ENCODE results near the gene MASP1.
"Not testable (repeated sequence)": the region's sequence is repeated elsewhere in the genome, so short reads cannot be mapped to it uniquely, and the experiment has no call there.

MASP1 gene

DNA sequence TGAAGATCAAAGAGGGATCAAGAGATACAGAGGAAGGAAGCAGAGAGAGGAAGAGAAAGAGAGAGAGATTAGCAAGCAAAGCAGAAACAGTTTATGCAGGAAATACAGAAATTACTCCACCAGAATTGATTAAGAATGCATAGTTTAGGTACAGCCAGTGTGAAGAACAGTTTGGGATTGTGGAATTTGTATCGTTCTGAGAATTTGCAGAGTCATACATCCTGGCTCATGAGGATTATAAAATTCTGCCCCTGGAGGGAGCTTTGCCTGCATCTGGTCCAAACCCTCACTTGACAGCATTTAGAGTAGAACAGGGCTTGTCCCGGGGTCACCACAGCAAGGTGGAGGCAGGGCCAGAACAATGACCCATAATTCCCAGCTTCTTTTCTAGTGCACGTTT lies 44.1 kb downstream of the MASP1 start:
- H3K4me1 Mint-ChIP-seq (ENCODE audit: low read depth), result peaks cover 8% of the 10 kb centered on the region
- DNase-seq (ENCODE audit: low spot score), result no peak
- no peaks in the 10 kb centered on the region for H3K9me3 Mint-ChIP-seq
- peaks cover 36% of the 10 kb centered on the region for H3K27me3 Mint-ChIP-seq (ENCODE audit: low read depth)
- H3K27ac Mint-ChIP-seq, result no peak overlapping the region
- no peaks in the 10 kb centered on the region for H3K36me3 Mint-ChIP-seq (ENCODE audit: low read depth)
- H3K4me3 Mint-ChIP-seq, result peak overlapping the region; percentile 35

DNA sequence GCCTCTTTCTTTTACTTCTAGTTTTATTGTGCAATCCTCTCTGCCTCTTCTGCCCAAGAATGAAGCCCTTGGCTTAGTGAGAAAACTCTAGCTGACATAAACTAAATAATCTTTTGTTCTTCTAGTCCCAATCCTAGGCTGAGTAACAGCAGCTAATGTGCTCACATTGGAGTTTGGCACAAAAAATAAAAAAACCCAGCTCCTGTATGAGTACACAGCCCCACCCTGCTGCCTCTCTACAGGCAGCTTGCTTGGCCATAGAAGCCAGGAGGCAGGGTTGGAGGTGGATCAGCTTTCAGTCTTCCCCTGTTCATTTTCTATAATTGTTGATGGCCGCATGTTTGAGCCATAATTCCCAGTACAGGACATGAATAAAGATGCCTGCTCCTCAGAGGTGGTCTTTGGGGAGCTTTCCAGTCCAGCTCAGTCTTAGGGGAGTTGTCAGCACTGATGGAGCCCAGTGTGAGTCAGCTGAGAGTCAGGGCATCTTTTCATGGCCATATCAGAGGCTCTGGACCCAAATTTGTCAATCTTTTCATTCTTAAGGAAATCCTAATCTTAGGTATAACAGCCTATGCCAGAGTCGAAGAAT lies 47.5 kb downstream of the MASP1 start:
- Mint-ChIP-seq H3K36me3 (ENCODE audit: low read depth) (no peaks in the 10 kb centered on the region), H3K27ac (no peak overlapping the region), H3K4me3 (no peak overlapping the region), H3K27me3 (ENCODE audit: low read depth) (peaks cover 36% of the 10 kb centered on the region), H3K4me1 (ENCODE audit: low read depth) (peaks cover 8% of the 10 kb centered on the region), H3K9me3 (no peaks in the 10 kb centered on the region)
- DNase-seq (ENCODE audit: low spot score), result no peak

DNA sequence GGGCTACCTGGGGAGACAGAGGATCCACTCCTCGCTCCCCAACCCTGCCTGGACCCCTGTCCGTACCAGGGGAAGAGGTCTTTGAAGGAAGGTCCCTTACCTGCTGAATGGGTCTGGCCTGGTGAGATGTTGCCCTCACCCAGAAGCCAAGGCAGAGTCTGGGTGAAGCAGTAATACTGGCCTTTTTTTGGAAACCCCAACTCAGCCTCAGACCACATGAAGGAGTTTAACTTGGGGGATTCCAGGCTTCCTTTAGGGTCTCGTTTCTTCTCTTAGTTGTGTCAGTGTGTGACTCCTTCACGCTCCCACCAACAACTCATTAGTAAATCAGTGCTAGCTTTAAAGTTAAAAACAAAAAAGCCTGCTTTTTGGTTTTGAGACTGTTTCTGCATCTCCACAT lies 48.6 kb downstream of the MASP1 start:
- H3K4me3 Mint-ChIP-seq, result no peak overlapping the region
- no peak for DNase-seq (ENCODE audit: low spot score)
- no peak overlapping the region for H3K27ac Mint-ChIP-seq
- H3K9me3 Mint-ChIP-seq, result no peaks in the 10 kb centered on the region
- H3K36me3 Mint-ChIP-seq (ENCODE audit: low read depth), result no peaks in the 10 kb centered on the region
- peaks cover 8% of the 10 kb centered on the region for H3K4me1 Mint-ChIP-seq (ENCODE audit: low read depth)
- peaks cover 32% of the 10 kb centered on the region for H3K27me3 Mint-ChIP-seq (ENCODE audit: low read depth)

DNA sequence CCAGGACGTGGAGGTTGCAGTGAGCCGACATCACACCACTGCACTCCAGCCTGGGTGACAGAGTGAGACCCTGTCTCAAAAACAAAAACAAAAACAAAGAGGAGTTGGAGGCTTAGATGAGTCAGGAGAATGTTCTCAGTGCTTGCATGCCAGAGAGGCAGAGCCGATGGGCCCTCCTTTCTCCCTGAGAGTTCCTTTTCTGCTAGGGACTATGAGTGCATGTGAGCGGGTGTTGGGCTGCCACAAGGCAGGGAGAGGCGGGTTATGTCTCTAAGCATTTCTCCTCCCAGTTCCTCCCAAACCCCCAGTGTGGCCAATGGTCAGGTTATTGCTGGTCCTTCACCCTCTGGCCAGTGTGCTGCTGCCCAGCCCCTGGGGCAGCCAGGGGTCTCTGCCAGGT lies 49.1 kb downstream of the MASP1 start:
- Mint-ChIP-seq H3K9me3 (no peaks in the 10 kb centered on the region), H3K4me3 (no peak overlapping the region), H3K27me3 (ENCODE audit: low read depth) (peaks cover 32% of the 10 kb centered on the region), H3K36me3 (ENCODE audit: low read depth) (no peaks in the 10 kb centered on the region), H3K27ac (no peak overlapping the region), H3K4me1 (ENCODE audit: low read depth) (peaks cover 7% of the 10 kb centered on the region)
- DNase-seq (ENCODE audit: low spot score), result no peak

DNA sequence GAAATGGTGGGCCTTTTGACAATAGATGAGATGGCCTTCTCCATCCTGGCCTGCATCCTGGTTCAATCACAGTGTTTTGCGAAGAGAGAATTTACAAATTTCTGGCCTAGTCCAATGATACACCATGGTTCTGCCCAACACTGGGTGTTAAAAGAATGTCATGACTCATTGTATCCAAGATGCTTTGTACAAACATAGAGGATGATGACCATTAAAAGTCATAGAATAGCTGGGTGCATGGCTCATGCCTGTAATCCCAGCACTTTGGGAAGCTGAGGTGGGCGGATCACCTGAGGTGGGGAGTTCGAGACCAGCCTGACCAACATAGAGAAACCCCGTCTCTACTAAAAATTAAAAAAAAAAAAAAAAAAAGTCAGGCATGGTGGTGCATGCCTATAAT lies 52.7 kb downstream of the MASP1 start:
- H3K4me1 Mint-ChIP-seq (ENCODE audit: low read depth); H3K27ac Mint-ChIP-seq; DNase-seq (ENCODE audit: low spot score); H3K36me3 Mint-ChIP-seq (ENCODE audit: low read depth); H3K4me3 Mint-ChIP-seq; H3K9me3 Mint-ChIP-seq: not testable (repeated sequence)
- peaks cover 11% of the 10 kb centered on the region for H3K27me3 Mint-ChIP-seq (ENCODE audit: low read depth)

DNA sequence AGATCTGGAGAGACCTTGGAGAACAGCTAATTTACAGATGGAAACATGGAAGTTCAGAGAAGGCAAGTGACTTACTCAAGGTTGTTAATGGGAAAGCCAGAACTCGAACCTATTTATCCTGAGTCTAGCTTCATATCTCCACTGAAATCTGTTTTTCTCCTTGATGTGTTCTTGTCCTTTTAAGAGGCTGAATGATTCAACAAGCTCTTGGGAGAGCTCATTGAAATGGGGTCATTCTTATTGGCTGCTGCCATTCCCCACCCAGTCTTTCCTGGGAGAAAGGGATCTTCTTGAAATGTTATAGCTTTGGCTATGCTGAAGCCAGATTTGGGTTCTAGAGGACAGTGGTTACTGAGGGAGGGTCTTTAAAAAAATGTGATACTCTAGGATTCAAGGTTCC lies 53.3 kb downstream of the MASP1 start:
- no peaks in the 10 kb centered on the region for H3K36me3 Mint-ChIP-seq (ENCODE audit: low read depth)
- no peak for DNase-seq (ENCODE audit: low spot score)
- peaks cover 8% of the 10 kb centered on the region for H3K27me3 Mint-ChIP-seq (ENCODE audit: low read depth)
- no peak overlapping the region for H3K27ac Mint-ChIP-seq
- no peaks in the 10 kb centered on the region for H3K4me1 Mint-ChIP-seq (ENCODE audit: low read depth)
- H3K4me3 Mint-ChIP-seq, result no peak overlapping the region
- H3K9me3 Mint-ChIP-seq, result no peaks in the 10 kb centered on the region

DNA sequence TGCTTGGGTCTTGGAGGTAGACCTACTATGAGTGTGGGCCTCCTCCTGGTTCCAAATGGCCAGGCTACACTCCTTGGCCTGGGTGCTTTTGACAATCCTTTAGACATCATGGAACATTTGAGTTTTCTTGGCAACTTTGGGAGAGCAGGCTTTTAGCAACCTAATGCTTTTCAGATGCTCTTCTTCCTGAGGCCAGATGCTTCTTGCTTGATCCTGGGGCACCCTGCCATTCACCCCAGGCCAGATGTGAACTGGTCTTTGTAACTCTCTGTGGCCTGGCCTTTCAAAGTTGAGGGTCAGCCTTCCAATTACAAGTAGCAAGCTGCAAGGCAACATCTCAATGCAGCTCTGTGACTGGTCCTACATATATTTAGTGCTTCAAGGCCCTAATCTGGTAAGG lies 53.8 kb downstream of the MASP1 start:
- Mint-ChIP-seq H3K36me3 (ENCODE audit: low read depth) (no peaks in the 10 kb centered on the region), H3K27me3 (ENCODE audit: low read depth) (peaks cover 8% of the 10 kb centered on the region), H3K4me3 (no peak overlapping the region), H3K9me3 (no peaks in the 10 kb centered on the region), H3K27ac (no peak overlapping the region), H3K4me1 (ENCODE audit: low read depth) (no peaks in the 10 kb centered on the region)
- DNase-seq (ENCODE audit: low spot score), result no peak

DNA sequence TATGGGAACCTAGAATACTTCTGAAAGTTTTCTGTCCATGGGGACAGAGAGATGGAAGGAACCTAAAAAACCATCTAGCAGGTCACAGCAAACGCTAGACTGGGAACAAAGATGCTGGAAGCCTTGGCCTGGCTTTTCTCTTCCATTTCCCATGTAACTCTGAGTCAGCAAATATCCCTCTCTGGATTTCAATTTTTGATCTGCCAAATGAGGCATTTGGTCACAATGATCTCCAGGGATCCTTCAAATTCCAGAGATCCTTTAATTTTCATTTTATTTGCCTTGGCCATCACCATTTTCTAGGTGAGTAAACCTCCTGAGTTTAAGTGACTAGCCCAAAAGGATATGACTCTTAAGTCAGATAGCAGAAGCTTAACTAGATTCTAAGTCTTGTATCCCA lies 54.6 kb downstream of the MASP1 start:
- Mint-ChIP-seq H3K9me3 (no peaks in the 10 kb centered on the region), H3K4me3 (no peak overlapping the region), H3K27me3 (ENCODE audit: low read depth) (peaks cover 6% of the 10 kb centered on the region), H3K27ac (no peak overlapping the region), H3K36me3 (ENCODE audit: low read depth) (no peaks in the 10 kb centered on the region), H3K4me1 (ENCODE audit: low read depth) (no peaks in the 10 kb centered on the region)
- DNase-seq (ENCODE audit: low spot score), result no peak

DNA sequence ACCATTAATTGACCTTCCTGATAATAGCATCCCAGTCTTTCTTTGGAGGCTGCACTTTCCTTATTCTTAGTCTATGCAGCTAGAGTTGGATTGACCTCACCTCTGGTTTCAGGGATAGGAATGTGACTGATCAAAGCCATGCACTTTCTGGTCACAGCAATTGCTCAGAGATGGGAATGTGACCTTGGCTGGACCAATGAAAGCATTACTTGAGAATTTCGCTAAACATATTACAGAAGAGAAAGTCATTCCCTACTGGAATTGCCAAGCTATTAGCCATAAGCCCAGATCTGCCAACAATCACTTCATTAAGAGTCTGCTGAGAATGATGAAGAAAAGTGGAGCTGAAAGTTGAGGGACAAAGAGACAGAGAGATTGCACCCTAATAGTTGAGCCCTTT lies 61.5 kb downstream of the MASP1 start:
- H3K4me1 Mint-ChIP-seq (ENCODE audit: low read depth), result no peaks in the 10 kb centered on the region
- H3K9me3 Mint-ChIP-seq, result no peaks in the 10 kb centered on the region
- DNase-seq (ENCODE audit: low spot score), result no peak
- no peak overlapping the region for H3K4me3 Mint-ChIP-seq
- no peak overlapping the region for H3K27ac Mint-ChIP-seq
- peaks cover 18% of the 10 kb centered on the region for H3K27me3 Mint-ChIP-seq (ENCODE audit: low read depth)
- H3K36me3 Mint-ChIP-seq (ENCODE audit: low read depth), result no peaks in the 10 kb centered on the region

DNA sequence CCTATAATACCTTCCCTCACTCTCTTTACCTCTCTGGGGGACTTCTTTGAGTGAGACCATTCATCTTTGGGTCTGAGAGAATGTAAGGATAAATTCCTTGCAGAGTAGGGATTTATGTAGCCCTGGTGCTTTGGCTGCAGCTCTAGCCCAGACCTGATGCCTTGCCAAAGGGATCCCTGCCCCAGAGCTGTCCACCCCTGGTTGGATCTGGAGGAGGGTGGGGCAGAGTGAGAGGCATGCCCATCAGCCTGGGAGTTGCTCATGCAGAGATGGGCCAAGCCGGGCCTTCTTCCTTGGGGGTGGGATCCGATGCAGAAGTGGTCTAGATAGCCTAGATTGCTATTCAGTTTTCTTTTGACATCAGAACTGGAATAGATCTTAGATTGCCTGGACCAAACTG lies 62.8 kb downstream of the MASP1 start:
- Mint-ChIP-seq H3K9me3 (no peaks in the 10 kb centered on the region), H3K27ac (no peak overlapping the region)

DNA sequence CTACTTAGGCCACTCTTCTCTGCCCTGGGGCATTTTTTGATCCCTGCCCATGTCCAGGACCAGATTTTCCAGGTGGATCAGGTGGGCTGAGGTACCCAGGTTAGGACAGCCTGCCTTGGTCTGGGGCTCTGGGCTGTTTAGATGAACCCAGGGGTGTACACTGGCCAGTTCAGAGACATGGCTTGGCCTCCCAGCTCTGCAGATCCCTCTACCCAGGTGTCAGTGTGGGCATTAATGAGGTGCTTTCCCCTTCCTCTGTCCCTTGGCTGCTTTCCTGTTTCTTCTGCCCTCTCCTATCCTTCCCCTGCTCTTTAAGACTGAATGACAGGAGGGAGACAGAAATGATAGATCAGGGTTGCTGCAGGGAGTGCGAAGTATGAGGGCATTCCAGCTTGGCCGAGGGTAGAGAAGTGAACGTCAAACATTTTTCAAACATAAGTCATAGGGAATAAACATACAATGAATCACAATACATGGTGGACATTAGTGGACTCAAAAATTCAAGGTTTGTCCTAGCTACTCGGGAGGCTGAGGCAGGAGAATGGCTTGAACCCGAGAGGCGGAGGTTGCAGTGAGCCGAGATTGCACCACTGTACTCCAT lies 63.8 kb downstream of the MASP1 start:
- Mint-ChIP-seq H3K4me3 (no peak overlapping the region), H3K27me3 (ENCODE audit: low read depth) (peaks cover 19% of the 10 kb centered on the region), H3K9me3 (no peaks in the 10 kb centered on the region), H3K36me3 (ENCODE audit: low read depth) (no peaks in the 10 kb centered on the region), H3K4me1 (ENCODE audit: low read depth) (no peaks in the 10 kb centered on the region), H3K27ac (no peak overlapping the region)
- DNase-seq (ENCODE audit: low spot score), result no peak

More for the DNA sequence above, 62.8 kb downstream of the MASP1 start:
- H3K36me3 Mint-ChIP-seq (ENCODE audit: low read depth), result no peaks in the 10 kb centered on the region
- H3K27me3 Mint-ChIP-seq (ENCODE audit: low read depth), result peaks cover 18% of the 10 kb centered on the region
- H3K4me3 Mint-ChIP-seq, result no peak overlapping the region
- no peaks in the 10 kb centered on the region for H3K4me1 Mint-ChIP-seq (ENCODE audit: low read depth)
- DNase-seq (ENCODE audit: low spot score), result no peak

DNA sequence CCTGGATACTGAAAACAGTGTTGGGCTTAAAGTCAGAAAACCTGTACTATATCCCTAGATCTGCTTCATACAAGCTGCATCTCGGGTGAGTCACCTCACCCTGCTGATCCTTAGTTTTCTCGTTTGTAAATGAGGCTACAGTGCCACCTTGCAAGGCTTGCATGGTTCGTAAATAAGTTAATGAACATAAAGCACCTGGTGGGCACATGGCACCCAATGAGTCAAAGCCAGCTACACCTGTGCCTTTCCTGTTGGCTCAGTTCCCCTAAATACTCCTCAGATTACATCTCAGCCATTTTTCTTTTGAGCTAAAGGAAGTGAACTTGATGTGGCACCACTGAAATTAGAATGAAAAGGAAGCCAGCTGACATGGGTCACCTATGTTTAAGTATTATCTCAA lies 67.7 kb downstream of the MASP1 start:
- H3K36me3 Mint-ChIP-seq (ENCODE audit: low read depth), result no peaks in the 10 kb centered on the region
- H3K27ac Mint-ChIP-seq, result no peak overlapping the region
- no peaks in the 10 kb centered on the region for H3K4me1 Mint-ChIP-seq (ENCODE audit: low read depth)
- no peak for DNase-seq (ENCODE audit: low spot score)
- H3K27me3 Mint-ChIP-seq (ENCODE audit: low read depth), result peaks cover 21% of the 10 kb centered on the region
- no peaks in the 10 kb centered on the region for H3K9me3 Mint-ChIP-seq
- no peak overlapping the region for H3K4me3 Mint-ChIP-seq

DNA sequence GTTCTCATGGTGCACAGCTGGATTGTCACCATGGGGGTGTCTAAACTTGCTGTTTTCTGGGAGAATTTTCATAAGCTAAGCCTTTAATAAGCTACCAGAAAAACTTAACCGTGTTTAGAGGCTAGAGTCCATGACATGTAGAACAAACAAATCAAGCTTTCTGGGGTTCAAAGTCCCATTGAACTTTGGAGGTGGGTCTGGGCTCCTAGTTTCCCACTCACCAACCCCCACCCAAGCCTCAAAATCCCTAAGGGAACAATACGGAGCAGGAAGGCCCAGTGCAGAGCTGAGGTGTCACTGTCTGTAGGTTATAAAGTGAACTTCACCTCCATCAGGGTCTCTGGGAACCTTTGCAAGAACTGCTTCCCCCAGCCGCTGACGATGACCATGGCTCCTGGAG lies 68.7 kb downstream of the MASP1 start:
- H3K9me3 Mint-ChIP-seq, result no peaks in the 10 kb centered on the region
- no peak for DNase-seq (ENCODE audit: low spot score)
- no peaks in the 10 kb centered on the region for H3K36me3 Mint-ChIP-seq (ENCODE audit: low read depth)
- no peaks in the 10 kb centered on the region for H3K4me1 Mint-ChIP-seq (ENCODE audit: low read depth)
- H3K27me3 Mint-ChIP-seq (ENCODE audit: low read depth), result peaks cover 22% of the 10 kb centered on the region
- no peak overlapping the region for H3K4me3 Mint-ChIP-seq
- no peak overlapping the region for H3K27ac Mint-ChIP-seq

DNA sequence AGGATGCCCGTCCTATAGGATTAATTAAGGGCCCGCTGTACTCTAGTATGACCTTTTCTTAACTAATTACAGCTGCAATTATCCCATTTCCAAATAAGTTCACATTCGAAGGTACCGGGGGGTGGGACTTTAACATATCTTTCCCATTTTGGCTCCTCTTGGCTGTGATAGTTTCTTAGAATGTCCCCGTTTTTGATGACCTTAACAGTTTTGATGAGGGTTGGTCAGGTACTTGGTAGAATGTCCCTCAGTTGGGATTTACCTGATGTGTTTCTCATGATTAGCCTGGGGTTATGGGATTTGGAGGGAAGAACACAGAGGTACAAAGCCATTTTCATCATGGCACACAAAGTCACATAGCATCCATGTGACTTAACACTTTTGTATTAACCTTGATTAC lies 76.1 kb downstream of the MASP1 start:
- DNase-seq (ENCODE audit: low spot score), result no peak
- Mint-ChIP-seq H3K27me3 (ENCODE audit: low read depth) (peaks cover 44% of the 10 kb centered on the region), H3K9me3 (no peaks in the 10 kb centered on the region), H3K27ac (no peak overlapping the region), H3K4me3 (no peak overlapping the region), H3K4me1 (ENCODE audit: low read depth) (no peaks in the 10 kb centered on the region), H3K36me3 (ENCODE audit: low read depth) (no peaks in the 10 kb centered on the region)

DNA sequence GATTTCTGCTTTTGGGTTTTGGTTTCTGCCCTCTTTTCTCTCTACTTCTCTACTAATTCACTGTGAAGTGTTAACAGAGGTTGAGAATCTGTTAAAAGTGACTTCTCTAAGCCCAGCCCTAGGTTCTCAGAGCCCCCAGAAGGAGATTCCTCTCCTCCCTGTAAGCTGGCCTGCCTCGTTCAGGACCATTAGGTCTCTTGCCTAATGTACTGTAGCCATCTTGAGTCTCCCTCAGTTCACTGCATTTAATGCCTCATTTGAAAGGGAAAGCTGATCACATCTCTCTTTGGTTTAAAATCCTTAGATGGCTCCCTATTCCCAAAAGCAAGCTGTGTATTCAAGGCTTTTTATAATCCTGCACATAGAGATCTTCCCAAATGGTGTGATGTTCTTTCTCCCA lies 77.9 kb downstream of the MASP1 start:
- peaks cover 57% of the 10 kb centered on the region for H3K27me3 Mint-ChIP-seq (ENCODE audit: low read depth)
- no peak overlapping the region for H3K27ac Mint-ChIP-seq
- DNase-seq (ENCODE audit: low spot score), result no peak
- no peaks in the 10 kb centered on the region for H3K9me3 Mint-ChIP-seq
- no peaks in the 10 kb centered on the region for H3K4me1 Mint-ChIP-seq (ENCODE audit: low read depth)
- no peaks in the 10 kb centered on the region for H3K36me3 Mint-ChIP-seq (ENCODE audit: low read depth)
- no peak overlapping the region for H3K4me3 Mint-ChIP-seq
